Right renal pelvis (tissue), 4 donors: Measurements from ENCODE around the gene REV3L. TPM values are rescaled to one million over a fixed set of nuclear protein-coding genes. Genes with fewer than 3 reads are reported as not detected.
"Not testable (repeated sequence)": the region's sequence is repeated elsewhere in the genome, so short reads cannot be mapped to it uniquely, and the experiment has no call there.

Source experiments
- DNase-seq, 4 donors: peaks; one replicate each; pipeline ENCODE4 v3.0.0-alpha.2; 2013; ENCODE audit warnings: low read depth in 4 of 4, low spot score in 3 of 4, missing footprints in 1 of 4
- polyA plus RNA-seq, 4 donors: library from polyadenylated mRNA; unstranded; fragments of 120-200 nt; gene quantifications; one replicate each; pipeline ENCODE4 v1.2.1, GENCODE V29; 2013; ENCODE audit not compliant: insufficient read length in 4 of 4

Gene REV3L
- polyA plus RNA-seq, 4 donors, result 36.6 to 47.6 (median 47.0) TPM

DNA sequence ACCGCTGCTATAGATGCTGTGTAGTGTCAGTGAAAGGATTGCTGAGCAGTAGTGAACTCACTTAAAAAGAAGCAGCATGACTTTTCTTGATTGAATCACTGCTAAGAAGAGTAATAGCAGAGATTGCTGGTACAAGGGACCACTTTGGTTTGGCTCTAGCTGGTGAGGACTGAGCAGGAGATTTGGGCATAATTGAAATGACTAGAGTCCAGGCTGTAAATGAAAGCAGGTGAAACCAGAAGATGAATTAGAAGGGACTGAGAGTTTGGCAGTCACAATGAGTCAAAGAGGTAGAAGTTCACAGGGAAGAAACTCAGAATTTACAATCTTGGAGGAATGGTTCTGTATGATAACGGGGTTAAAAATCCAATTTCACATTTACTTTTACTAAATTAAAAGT, 19.1 kb upstream of the REV3L start:
- no peak for DNase-seq

DNA sequence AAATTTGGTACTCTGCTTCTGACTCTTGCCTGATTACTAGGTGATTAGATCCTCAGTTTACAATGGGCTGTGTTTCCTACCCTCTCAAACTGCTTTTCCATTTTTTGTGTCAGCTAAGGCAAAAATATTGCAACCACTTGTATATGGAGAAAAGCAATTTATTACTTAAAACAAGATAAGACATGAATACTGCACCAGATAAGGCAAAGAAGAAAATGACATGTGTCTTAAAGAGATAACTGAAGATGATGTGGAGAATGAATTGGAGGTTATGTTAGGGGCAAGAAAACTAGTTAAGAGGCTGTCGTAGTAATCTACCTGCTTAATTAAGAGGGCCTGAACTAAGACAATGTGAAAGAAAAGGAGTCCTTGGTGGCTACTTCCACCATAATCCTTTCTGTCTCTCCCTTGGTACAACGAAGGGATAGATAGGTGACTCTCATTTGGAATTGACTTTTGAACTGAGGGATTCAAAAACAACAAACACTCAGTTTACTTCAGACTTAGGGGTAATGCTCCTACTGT, 16.3 kb upstream of the REV3L start:
- no peak for DNase-seq

DNA sequence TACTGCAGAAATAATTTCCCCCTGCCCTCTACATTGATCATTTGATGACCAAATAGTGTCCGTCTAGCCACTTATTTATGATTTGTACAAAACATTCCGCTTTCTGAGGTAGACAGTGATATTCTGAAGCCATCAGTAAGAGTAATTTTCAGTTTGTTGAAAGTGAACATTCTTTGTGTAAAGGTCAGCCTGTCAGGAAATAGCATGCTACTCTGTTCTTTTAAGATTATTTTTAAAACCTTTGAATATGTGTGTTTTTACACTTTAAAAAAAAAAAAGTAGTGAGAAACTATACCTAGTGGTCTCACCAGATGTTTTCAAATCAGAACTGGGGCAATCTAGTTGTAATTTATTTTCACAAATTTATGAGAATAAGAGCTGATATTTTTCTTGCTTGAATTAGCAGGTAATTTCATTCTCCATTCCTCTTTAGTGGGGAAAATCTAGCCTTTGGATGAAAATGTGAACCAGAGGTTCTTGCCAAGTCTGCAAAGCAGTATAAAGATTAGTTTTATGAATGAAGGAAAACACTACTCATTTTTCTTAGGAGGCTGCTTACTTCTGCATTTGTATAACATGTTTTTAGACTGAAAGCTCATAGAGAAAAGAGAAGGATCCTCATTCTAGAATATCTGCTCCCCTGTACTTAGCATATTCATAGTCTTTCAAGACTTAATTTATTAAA, 12.1 kb upstream of the REV3L start:
- DNase-seq, result no peak

DNA sequence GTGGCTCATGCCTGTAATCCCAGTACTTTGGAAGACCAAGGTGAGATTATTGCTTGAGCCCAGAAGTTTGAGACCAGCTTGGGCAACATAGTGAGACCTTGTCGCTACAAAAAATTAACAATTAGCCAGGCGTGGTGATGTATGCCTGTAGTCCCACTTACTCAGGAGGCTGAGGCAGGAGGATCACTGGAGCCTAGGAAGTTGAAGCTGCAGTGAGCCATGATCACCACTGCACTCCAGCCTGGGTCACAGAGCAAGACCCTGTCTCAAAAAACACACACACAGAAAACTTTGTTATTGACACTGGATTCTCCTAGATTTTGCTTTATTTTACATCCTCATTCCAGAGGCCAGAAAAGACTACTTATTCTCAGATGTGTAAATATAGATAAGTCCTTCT, 9.5 kb upstream of the REV3L start:
- no peak for DNase-seq

DNA sequence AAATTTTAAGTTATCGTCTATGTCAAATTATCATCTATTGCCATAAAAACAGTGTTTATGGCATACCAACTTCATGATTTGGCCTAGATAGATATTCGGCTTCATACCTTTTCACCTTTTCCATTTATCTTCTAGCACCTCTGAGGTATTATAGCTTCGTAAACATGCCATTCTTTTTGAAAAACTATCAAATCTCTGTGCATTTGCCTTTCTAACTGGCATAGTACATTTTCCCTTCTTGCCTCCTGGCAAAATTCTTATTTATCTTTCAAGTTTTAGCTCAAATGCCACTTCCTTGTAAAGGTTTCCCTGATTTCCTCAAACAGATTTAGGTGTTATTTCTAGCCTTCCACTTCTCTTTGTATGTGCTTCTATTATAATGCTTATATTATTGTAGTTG, 7.0 kb upstream of the REV3L start:
- DNase-seq, result no peak

DNA sequence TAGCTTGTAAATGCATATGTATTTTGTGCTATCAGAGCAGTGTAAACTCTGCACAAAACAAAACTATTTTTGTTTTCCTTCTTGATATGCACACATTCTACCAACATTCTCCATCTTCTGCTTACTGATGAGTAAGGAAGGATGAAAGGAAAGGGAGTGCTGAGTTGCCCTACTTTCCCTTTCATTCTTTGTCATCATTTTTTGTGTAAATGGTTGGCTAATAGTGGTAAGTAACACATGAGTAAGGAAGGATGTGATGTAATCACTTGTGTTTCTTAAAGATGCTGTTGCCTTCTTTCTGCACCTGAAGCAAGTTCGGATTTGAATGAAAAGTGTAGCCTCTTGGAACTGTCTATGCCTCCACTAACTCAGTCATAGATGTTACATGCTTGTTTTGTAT, 4.6 kb upstream of the REV3L start:
- DNase-seq, result no peak

DNA sequence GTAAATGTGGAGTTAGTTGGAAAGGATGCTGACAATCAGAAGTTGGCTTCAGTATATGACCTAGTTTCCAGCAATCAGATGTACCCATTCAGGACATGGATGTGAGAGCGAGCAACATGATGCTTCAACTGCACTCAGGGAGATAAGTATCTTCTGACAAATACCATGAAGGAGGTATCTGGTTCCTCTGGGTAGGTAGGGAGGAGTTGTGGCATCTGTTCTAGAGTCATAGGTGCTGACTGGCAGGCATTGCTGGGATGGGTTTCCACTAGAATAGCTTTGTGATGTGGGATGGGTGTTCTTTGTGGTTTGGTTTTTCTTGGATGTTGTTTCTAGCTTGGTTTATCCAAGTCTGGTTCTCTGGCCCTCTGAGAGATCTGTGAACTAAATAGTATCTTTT, 3.9 kb upstream of the REV3L start:
- no peak for DNase-seq

DNA sequence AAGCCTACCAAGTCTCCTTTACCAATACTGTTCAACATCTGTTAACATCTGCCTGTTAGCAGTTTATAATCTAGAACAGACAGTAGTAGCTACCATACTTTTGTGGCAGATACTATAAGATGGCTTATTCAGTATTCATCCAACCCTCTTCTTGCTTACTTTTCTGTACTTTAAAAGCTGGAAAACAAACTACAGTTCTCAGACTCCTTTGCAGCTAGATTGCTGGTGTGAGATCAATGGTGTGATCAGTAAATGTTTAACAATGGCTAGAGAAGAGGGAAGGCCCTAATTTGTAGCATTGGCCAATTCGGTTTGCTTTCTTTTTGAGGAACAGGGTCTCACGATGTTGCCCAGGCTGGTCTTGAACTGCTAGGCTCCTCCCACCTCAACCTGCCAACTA, 3.5 kb upstream of the REV3L start:
- no peak for DNase-seq

DNA sequence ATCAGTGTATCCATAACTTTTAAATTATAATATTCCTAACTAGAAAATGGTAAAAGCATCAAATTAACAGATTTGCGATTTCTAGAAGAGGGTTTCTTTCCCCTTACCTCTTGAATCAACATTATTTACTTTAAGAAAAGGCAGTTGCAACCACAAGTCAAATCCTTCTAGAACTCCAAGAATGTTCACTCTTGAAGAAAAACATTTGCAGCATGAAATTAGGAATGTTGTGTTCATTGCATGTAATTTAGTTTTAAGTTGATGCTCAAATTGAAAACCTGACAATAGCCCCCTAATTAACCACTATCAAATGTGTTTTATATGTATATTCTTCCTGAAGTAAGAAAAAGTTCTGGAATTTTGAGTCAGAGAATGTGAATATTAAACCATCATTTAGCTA, 2.3 kb upstream of the REV3L start:
- DNase-seq, result no peak

DNA sequence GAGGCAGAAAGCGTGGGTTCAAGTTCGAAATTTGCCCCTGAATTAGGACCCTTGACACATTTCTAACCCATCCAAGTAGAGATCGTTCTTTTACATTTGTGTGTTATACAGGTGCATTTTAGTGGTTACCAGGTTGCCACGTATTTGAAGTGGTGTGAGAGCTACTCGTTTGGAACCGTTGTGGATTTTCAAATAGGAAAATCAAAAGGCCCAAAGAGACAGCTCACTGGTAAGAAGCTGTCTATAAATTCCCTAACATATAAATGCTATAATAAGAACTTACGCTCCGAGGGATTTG, 1.6 kb upstream of the REV3L start:
- DNase-seq, result peak in 1 of 4 donors; percentile 26

DNA sequence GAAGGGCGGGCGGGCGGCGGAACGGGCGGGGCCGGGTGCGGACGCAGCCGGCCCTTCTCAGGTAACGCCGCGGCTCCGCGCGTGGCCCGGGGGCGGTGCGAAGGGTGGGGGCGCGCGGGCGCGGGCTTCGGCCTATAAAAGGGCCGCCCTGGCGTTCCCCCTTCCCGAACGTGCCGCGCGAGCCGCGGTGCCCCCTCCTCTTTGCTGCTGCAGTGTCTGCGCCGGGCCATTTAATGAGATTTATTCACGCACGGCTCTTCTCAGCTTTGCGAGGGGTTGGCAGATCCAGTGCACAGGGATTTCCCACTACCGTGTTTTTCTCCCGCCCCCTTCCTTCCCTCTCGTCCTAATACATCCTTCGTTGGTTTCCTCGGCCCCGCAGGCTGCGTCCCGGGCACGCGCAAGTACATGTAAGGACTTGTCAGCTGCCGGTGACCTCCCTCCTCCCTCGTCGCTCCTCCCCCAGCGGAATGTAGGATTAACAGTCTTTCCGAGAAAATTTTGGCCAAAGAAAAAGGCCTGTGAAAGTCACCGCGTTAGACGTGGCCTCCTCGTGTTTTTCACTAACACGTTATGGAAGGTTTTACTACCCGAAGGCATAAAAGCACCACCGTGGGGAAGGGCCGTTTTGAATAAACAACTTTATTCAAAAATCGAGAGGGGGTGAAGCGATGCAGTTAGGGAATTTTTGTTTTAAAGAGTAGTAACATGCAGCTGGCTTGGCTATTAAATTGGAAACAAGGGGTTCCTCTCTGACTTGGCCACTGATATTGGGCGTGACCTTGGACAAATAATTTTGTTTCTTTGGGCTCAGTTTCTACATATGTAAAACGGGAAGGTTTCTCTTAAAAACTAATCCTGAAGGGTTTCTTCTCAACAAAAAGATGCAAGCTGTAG, 966 bp upstream of the REV3L start:
- peak; percentile 79 to 86 (median 84) for DNase-seq

DNA sequence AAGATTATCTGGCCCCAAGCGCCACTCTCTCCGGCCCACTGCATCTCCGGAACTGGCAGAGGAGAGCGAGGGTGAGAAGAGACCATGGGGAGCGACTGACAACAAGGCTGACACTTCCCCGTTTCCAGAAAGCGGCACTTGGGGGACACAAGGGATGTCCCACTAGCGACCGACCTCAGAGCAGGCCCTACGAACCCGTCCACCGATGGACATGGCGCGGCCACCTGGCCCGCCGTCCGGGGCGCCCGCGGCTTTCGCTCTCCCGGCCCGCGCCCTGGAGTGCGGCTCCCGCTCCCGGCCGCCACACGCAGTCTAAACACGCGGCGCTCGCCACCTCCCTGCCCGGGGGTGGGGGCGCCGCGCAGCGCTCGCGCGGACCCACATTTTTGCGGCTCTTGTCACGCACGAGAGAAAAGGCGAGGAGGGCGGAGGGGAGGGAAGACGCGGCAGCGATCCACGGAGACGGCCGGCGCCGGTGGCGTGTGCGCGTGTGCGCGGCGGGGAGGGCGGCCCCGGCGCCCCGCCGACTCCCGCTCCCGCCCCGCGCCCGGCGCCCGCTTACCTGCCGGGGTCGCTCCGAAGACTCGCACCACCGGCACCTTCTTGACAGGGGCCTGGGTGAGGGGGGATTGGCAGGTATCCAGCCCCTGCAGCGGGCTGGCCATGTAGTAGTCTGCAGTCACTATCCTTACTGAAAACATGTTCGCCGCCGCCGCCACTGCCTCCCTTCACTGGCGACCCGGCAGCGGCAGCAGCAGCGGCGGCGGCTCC, 645 bp downstream of the REV3L start:
- peak in 3 of 4 donors; percentile 26 to 47 (median 28) for DNase-seq

DNA sequence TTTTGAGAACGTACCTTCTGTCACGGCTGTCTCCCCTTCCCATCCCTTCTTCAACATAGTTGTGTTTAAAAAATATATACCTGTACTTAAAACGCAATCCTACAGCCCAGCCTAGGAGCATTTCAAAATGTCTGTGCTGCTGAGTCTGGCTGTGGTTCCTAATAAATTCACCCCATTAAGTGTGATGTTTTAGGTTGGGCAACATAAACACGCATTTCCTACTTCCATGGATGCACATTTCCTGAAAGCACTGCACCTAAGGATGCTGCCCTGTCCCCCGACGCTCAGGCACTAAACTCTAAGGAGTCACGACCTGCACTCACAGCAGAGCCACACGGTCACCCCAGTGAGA, 1.2 kb downstream of the REV3L start:
- DNase-seq, result peak in 2 of 4 donors; percentile 31 to 36

DNA sequence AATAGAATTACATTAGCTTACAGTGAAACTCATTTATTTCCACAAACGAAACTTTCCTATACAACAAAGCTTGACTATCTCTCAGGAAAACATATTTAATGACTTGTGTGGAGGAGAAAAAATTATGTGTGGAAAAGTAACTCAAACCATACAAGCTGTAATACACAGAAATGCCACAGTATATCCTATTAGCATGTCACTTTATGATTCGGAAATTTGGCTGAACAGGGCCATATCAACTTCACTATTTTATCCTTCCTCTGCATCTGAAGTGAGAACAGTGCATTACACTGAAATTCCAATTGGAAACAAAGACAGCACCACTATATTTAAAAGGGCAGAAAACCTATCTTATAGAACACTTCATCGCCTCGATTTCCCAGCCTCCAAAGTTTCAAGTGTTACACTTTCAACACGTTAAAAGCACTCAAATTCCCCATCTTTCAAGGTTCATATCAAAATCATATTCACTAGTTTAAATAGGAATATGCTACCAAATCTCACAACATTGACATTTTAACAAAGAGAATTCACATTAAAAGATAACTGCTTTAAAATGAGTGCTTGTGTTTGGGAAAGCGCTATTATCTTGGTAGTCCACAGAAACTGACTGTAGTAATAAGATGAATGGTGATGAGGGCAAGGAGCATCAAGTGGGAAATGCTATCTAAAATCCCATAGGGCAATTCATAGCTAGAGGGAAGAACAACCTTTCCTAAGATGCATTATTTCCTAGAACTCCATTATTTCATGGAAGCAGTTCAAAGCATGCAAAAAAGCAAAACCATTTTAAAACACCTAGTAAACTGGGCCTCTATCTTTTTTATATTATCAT, 1.8 kb downstream of the REV3L start:
- peak in 1 of 4 donors; percentile 22 for DNase-seq

DNA sequence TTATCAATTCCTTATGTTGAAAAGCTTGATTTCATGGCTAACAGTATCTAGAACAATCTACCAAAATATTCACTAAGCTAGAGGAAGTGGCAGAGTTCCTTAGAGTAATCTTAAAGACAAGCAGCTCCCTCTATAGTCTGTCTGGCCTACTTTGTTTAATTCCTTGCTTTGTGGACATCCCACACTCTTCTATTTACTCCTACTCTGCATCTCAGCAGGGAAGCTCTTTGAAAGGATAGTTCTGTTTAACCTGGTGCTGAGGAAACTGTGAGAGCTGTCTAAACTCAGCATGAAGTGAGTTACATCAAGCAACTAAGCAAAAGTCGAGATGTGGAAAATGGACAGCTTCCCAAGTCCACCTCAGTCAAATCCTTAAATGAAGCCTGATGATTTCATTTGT, 4.3 kb downstream of the REV3L start:
- peak in 1 of 4 donors; percentile 40 for DNase-seq

DNA sequence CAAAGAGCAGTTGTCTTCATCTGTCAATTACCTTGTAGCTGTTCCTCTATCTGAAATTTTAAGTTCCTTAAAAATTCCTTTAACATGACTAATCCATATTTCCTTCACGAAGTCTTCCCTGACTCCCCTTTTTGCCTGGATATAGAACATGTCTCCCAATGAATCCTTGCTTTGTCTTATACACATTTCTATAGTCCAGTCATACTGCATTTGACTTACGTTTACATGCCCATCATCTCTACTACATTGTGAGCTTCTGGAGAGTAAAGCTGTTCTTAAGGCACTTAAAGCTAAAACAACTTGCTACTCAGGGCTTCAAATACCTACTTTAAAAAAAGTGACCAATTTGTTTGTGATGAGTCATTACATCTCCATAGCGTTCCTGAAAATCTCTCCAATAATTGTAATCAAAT, 4.9 kb downstream of the REV3L start:
- DNase-seq, result no peak

DNA sequence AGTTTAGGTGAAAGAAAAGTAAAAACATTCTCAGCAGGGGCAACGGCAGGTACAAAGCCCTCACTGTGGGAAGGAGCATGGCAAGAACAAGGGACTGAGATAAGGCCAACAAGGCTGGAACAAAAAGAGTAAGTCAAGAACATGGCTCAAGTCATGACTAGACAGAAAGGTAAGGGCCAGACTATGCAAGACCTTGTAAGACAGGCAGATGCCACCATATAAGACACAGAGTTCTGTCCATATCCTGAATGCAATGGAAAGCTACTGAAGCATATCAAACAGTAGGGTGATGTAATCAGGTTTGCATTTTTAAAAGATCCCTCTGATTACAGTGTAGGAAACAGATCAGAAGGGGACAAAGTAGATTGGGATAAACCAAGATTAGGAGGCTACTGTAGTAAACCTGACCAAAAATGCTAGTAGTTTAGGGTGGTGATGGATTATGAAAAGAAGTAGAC, 5.5 kb downstream of the REV3L start:
- no peak for DNase-seq

DNA sequence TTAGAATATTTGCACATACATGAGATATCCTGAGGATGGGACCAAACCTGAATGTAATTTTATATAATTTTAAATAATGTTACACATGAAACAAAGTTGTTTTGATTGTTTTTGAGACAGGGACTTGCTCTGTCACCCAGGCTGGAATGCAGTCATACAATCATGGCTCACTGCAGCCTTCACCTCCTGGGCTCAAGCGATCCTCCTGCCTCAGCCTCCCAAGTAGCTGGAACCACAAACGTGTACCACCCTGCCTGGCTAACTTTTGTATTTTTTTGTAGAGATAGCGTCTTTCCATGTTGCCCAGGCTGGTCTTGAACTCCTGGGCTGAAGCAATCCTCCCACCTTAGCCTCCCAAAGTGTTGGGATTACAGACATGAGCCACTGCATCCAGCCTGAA, 7.0 kb downstream of the REV3L start:
- not testable (repeated sequence) for DNase-seq

DNA sequence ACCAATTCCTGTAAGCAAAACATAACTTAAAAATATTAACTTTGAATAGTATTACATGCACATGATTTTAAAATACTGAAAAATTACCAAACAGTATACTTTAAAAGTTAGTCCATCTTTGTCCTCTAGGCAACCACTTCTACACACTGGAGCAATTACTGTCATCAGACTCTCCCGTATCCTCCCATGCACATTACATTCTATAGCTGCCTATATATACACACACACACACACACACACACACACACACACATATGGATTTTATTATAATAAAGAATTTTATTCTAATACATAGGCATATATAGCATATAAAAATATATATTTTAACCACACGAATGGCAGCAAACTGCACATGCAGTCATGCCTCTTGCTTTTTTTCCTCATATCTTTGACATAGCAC, 8.2 kb downstream of the REV3L start:
- no peak for DNase-seq

DNA sequence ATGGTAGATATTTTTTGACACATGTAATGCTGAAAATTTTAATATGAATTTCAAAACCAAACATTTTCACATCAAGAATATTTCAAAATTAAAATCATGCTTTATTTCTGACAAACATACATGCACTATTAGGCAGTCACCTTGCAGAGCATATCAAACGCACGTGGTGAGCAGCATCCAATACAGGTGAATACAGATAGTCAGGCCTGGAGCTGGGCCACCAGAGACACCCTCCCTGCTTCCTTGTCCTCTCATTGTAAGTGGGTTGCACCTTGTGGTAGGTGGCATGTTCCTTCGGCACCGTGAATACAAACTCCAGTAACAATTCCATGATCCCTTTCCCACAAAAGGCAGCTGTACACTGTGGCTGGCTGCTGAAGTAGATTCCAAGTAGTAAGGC, 8.9 kb downstream of the REV3L start:
- no peak for DNase-seq
